Measurements from ENCODE around the gene C3orf49. TPM values are rescaled to one million over a fixed set of nuclear protein-coding genes. Genes with fewer than 3 reads are reported as not detected.

C3orf49 gene
- total RNA-seq, 1 donor from 2014 or later, result not detected

DNA sequence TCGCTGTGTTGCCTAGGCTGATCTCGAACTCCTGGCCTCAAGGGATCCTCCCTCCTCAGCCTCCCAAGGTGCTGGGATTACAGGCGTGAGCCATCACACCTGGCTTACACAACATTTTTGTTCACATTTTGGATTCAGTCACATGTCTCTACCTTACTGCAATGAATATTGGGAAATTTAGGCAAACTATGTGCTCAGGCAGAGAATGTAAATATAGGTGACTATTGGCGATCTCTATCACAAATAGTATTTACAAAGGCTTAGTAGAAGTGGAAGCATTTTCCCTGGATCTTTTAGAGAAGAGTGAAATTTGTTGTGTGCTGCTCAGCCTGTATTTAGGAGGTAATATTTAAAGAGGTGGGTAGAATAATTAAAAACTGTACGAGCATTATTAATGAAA, 72.4 kb downstream of the C3orf49 start:
- ChIA-PET CTCF (no interaction called here), POLR2A (no interaction called here)
- no peak for ATAC-seq (ENCODE audit: low read depth)
- H3K27ac Mint-ChIP-seq, result no peak overlapping the region
- H3K27me3 Mint-ChIP-seq, result no peaks in the 10 kb centered on the region
- TF ChIP-seq, protein P1, sequence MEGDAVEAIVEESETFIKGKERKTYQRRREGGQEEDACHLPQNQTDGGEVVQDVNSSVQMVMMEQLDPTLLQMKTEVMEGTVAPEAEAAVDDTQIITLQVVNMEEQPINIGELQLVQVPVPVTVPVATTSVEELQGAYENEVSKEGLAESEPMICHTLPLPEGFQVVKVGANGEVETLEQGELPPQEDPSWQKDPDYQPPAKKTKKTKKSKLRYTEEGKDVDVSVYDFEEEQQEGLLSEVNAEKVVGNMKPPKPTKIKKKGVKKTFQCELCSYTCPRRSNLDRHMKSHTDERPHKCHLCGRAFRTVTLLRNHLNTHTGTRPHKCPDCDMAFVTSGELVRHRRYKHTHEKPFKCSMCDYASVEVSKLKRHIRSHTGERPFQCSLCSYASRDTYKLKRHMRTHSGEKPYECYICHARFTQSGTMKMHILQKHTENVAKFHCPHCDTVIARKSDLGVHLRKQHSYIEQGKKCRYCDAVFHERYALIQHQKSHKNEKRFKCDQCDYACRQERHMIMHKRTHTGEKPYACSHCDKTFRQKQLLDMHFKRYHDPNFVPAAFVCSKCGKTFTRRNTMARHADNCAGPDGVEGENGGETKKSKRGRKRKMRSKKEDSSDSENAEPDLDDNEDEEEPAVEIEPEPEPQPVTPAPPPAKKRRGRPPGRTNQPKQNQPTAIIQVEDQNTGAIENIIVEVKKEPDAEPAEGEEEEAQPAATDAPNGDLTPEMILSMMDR (IDR thresholded peaks at IDR 0.05), result no peak
- no peaks in the 10 kb centered on the region for H3K9me3 Mint-ChIP-seq
- H3K4me1 Mint-ChIP-seq, result peaks cover 44% of the 10 kb centered on the region
- no peak overlapping the region for H3K4me3 Mint-ChIP-seq
- DNase-seq, result no peak
- peaks cover 19% of the 10 kb centered on the region for H3K36me3 Mint-ChIP-seq (ENCODE audit: low read depth)
- intact Hi-C loops (cut with micrococcal nuclease), result no loop called here

DNA sequence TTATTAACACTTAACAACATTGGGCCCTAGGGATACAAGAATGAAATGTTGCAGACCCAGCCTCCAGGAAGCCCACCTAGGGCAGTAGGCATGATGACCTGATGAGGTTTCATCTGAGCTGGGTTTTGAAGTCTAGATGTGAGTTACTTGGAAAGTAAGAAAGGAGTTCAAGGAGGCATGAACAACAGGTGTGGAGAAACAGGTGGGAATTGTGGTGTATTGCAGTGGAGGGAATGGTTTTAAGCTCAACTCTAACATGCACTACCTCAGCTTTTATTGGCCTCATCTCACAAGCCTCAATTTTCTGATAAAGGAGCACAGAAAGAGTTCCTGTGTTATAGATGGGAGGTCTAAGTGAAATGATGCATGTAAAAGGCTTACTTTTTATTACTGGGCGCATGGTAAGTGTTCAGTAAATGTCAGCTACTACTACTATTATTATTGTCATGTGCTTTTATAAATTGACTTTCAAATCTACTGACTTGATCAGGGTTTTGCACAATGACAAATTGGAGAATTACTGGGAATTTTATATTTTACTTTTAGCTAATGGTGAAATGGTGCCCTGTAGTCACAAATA, 73.8 kb downstream of the C3orf49 start:
- H3K4me1 Mint-ChIP-seq, result peaks cover 46% of the 10 kb centered on the region
- no peak overlapping the region for H3K27ac Mint-ChIP-seq

DNA sequence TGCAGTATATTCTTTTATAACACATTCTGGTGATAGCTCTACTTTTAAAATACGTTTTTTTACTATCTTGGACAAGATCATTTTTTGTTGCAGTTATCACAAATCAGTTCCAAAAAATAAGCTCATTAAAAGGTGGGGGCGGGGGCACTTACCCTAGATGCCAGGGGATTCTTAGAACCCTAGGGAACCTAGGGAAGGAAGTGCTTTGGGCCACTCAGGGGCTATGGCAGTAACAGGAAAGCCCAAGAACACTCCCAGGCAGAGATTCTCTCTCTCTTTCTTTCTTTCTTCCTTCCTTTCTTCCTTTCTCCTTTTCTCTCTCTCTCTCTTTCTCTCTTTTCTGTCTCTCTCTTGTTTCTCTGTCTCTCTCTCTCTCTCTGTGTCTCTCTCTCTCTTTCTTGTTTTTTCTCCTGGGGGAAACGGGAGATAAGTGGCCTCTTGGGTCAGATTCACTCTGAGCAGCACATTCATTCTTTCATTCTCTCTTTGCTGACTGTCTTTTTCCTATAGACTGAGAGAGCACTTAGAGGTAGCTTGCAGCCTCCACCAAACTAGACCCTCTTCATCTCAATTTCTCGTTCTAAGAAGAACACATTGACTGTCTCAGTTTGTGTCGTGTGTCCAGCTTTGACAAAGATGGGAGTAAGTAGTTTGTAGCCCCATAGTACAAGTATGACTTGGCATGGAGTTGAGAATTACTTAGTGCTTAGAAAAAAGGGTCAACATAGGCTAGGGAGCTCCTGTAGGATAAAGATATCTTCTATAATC, 76.5 kb downstream of the C3orf49 start:
- Mint-ChIP-seq H3K36me3 (ENCODE audit: low read depth) (peaks cover 40% of the 10 kb centered on the region), H3K4me3 (no peak overlapping the region), H3K9me3 (no peaks in the 10 kb centered on the region), H3K4me1 (peaks cover 49% of the 10 kb centered on the region), H3K27me3 (no peaks in the 10 kb centered on the region), H3K27ac (peak overlapping the region; percentile 51)
- POLR2A ChIA-PET, result no interaction called here
- intact Hi-C loops (cut with micrococcal nuclease), result loop anchor here (2.0 kb wide), 2 partner anchors 17 to 27 kb away; partner anchors contain the start of gene SCAANT1
- CTCF ChIA-PET, result no interaction called here
- ATAC-seq (ENCODE audit: low read depth) (no peak), DNase-seq (no peak)
- TF ChIP-seq, protein P1 (IDR thresholded peaks at IDR 0.05), result no peak

More for the DNA sequence above, 73.8 kb downstream of the C3orf49 start:
- ATAC-seq (ENCODE audit: low read depth) (no peak), DNase-seq (no peak)
- H3K27me3 Mint-ChIP-seq, result no peaks in the 10 kb centered on the region
- CTCF ChIA-PET, result no interaction called here
- peaks cover 16% of the 10 kb centered on the region for H3K36me3 Mint-ChIP-seq (ENCODE audit: low read depth)
- TF ChIP-seq, protein P1 (IDR thresholded peaks at IDR 0.05), result no peak
- H3K4me3 Mint-ChIP-seq, result no peak overlapping the region
- POLR2A ChIA-PET, result no interaction called here
- intact Hi-C loops (cut with micrococcal nuclease), result no loop called here
- no peaks in the 10 kb centered on the region for H3K9me3 Mint-ChIP-seq

DNA sequence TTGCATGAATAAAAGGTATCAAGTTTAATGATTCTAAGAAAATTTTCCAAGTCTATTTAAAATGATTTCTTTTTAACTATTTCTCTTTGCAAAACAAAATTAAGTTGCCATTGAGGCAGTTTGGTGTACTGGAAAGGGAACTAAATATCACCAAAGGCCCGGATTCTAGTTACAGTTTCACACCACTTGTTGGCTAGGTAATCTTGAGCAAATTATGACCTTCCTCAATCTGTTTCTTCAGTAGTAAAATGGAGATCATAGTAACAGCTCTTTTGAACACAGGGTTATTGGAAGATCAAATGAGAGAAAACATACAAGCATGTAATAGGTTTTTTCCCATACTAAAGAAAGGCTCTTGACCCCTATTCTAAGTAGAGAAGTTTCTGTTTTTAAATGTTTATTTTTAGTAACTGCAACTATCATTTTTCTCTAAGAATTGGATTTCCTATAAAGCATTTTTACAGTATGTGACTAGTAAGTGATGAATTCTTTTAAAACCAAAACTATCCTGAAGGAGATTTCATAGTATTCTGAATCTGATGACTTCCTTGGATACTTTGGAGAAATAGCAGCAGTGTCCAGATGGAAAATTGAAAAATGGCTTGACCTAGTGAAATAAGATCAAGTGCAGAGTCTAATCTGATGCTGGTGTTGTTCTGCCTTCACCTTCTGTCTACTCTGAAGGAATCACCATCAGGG, 77.4 kb downstream of the C3orf49 start:
- POLR2A ChIA-PET, result no interaction called here
- H3K9me3 Mint-ChIP-seq, result no peaks in the 10 kb centered on the region
- H3K36me3 Mint-ChIP-seq (ENCODE audit: low read depth), result peaks cover 41% of the 10 kb centered on the region
- DNase-seq, result no peak
- H3K27ac Mint-ChIP-seq, result no peak overlapping the region
- no peak for ATAC-seq (ENCODE audit: low read depth)
- H3K4me3 Mint-ChIP-seq, result no peak overlapping the region
- no peaks in the 10 kb centered on the region for H3K27me3 Mint-ChIP-seq
- CTCF ChIA-PET, result no interaction called here
- intact Hi-C loops (cut with micrococcal nuclease), result loop anchor here (2.0 kb wide), 2 partner anchors 16 to 28 kb away; partner anchors contain the start of gene SCAANT1
- H3K4me1 Mint-ChIP-seq, result peaks cover 48% of the 10 kb centered on the region
- TF ChIP-seq, protein P1 (IDR thresholded peaks at IDR 0.05), result no peak

Other genes with a start within 250 kb of the C3orf49 start
- not detected in 2 replicates for gene SNTN, start 166.6 kb upstream of the C3orf49 start, total RNA-seq
- 50.2 and 53.8 TPM in 2 replicates for gene THOC7, start 44.5 kb downstream of the C3orf49 start, total RNA-seq
- gene ATXN7, start 44.6 kb downstream of the C3orf49 start, total RNA-seq, result 45.2 and 46.7 TPM in 2 replicates
- not detected in 2 replicates for gene SCAANT1, start 93.1 kb downstream of the C3orf49 start, total RNA-seq
- 88.9 and 91.4 TPM in 2 replicates for gene PSMD6, start 204.2 kb downstream of the C3orf49 start, total RNA-seq

All from activated B cell treated with CpG ODN at 0.5 μM for 24 hours (primary cell).